ENCODE data around the gene SUN1. TPM values are rescaled to one million over a fixed set of nuclear protein-coding genes. Genes with fewer than 3 reads are reported as not detected.

Gene SUN1
- total and polyA plus RNA-seq, 5 donors = 86.9 to 163 (median 139) TPM

- whole genome bisulfite sequencing = 87% methylated on average over 19 of the region's 19 CpGs
- H3K9me3 ChIP-seq (ENCODE audit: control insufficient read depth, low read length) = no peaks in the 10 kb centered on the region
- H3K27ac ChIP-seq (ENCODE audit: low read length) = no peak overlapping the region
- no peaks in the 10 kb centered on the region for H3K4me1 ChIP-seq (ENCODE audit: control insufficient read depth, insufficient read depth, low read length)
- peak in 2 of 3 donors; percentile 32 to 62 for DNase-seq
- H3K27me3 ChIP-seq (ENCODE audit: control insufficient read depth, insufficient read depth) = no peaks in the 10 kb centered on the region
- no peak for ATAC-seq
- H3K4me3 ChIP-seq (ENCODE audit: low read length) = no peak overlapping the region
- intact Hi-C loops (cut with DNase I) = loop anchor here in 1 of 4 donors (10.0 kb wide), 1 partner anchor 154 kb away; no protein-coding TSS in a partner anchor
These were observed 78.7 kb downstream of the SUN1 start for GRCh38 chr7:910931-911431.

DNA sequence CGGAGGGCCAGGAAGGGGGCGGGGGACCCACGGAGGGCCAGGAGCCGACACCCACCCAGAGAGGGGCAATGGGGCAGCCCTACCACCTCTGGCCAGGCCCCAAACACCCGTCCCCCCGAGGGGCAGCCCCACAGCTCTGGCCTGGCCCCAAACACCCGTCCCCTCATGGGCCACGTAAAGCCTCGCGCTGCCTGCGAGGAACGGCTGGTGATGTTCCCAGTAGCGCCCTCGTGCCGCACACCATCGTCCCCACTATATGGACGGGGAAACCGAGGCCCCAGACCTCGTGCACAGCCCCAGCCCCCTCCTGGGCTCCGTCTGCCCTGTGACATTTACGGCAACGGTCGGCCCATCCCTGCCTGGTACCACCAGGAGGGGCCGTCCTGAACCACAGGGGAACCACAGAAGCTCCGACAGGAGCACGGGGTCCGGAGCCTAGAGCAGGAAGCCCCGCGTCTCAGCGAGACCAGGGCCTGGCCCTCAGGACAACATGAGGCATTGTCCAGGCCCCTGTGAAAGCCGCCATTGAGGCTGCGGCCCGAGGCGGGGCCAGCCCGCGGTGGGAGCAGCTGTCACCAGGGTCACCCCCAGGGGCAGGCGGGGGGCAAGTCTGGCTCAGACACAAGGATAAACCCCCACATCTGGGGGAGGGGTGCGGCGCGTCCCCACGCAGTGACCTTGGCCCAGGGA is 79.7 kb downstream of the SUN1 start:
- 86% methylated on average over 41 of the region's 41 CpGs for WGBS
- Histone ChIP-seq H3K9me3 (ENCODE audit: control insufficient read depth, low read length) (no peaks in the 10 kb centered on the region), H3K4me3 (ENCODE audit: low read length) (no peak overlapping the region), H3K4me1 (ENCODE audit: control insufficient read depth, insufficient read depth, low read length) (no peaks in the 10 kb centered on the region), H3K27me3 (ENCODE audit: control insufficient read depth, insufficient read depth) (no peaks in the 10 kb centered on the region), H3K27ac (ENCODE audit: low read length) (no peak overlapping the region)
- ATAC-seq (no peak), DNase-seq (peak in 2 of 3 donors; percentile 51 to 59)
- intact Hi-C loops (cut with DNase I) = loop anchor here in 1 of 4 donors (10.0 kb wide), 1 partner anchor 153 kb away; no protein-coding TSS in a partner anchor

- Histone ChIP-seq H3K27me3 (ENCODE audit: control insufficient read depth, insufficient read depth) (no peaks in the 10 kb centered on the region), H3K4me3 (ENCODE audit: low read length) (no peak overlapping the region), H3K27ac (ENCODE audit: low read length) (no peak overlapping the region), H3K4me1 (ENCODE audit: control insufficient read depth, insufficient read depth, low read length) (no peaks in the 10 kb centered on the region), H3K9me3 (ENCODE audit: control insufficient read depth, low read length) (no peaks in the 10 kb centered on the region)
- intact Hi-C loops (cut with DNase I) = loop anchor here in 1 of 4 donors (10.0 kb wide), 1 partner anchor 151 kb away; no protein-coding TSS in a partner anchor
- ATAC-seq (peak in 1 of 2 donors; percentile 23), DNase-seq (peak in 2 of 3 donors; percentile 35 to 61)
- WGBS = 71% methylated on average over 31 of the region's 31 CpGs
These were observed 81.7 kb downstream of the SUN1 start for GRCh38 chr7:913736-914520.

DNA sequence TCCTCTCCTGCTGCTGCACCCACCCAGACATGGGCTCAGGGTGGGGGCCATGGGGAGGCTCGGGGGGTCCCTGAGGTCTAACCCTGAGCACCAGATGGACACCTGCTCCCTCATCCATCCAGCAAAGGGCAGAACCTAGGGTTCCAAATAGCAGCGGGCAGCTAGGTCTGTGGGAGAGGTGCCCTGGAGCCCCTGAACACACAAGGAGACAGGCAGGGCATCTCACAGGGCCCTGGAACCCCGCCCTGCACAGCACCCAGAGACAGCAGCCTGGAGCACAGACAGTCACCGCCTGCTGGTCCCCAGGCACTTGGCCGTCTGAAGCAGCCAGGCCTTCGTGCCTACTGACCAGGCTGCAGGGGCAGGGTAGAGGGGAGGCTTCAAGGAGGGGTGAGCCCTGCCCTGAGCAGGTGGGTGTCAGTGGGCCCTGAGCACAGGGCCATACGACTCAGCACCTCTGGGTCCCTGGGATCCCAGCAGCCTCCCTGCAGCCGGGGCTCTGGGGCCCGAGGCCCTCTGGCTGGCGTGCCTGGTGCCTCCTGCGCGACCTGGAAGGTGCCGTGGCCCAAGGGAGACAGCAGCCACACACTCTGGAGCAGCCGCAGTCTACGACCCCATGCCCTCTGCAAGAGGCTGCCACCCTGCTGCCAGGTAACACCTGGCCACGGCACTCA is 82.4 kb downstream of the SUN1 start:
- Histone ChIP-seq H3K9me3 (ENCODE audit: control insufficient read depth, low read length) (no peaks in the 10 kb centered on the region), H3K27me3 (ENCODE audit: control insufficient read depth, insufficient read depth) (no peaks in the 10 kb centered on the region), H3K4me1 (ENCODE audit: control insufficient read depth, insufficient read depth, low read length) (no peaks in the 10 kb centered on the region), H3K4me3 (ENCODE audit: low read length) (no peak overlapping the region), H3K27ac (ENCODE audit: low read length) (no peak overlapping the region)
- WGBS = 93% methylated on average over 16 of the region's 16 CpGs
- DNase-seq = peak in 2 of 3 donors; percentile 38 to 46
- intact Hi-C loops (cut with DNase I) = loop anchor here in 1 of 4 donors (10.0 kb wide), 1 partner anchor 150 kb away; no protein-coding TSS in a partner anchor
- ATAC-seq = no peak

- H3K4me3 ChIP-seq (ENCODE audit: low read length) = no peak overlapping the region
- H3K27ac ChIP-seq (ENCODE audit: low read length) = no peak overlapping the region
- intact Hi-C loops (cut with DNase I) = loop anchor here in 1 of 4 donors (10.0 kb wide), 1 partner anchor 149 kb away; no protein-coding TSS in a partner anchor
- no peak for ATAC-seq
- WGBS = 88% methylated on average over 43 of the region's 43 CpGs
- H3K9me3 ChIP-seq (ENCODE audit: control insufficient read depth, low read length) = no peaks in the 10 kb centered on the region
- H3K4me1 ChIP-seq (ENCODE audit: control insufficient read depth, insufficient read depth, low read length) = no peaks in the 10 kb centered on the region
- H3K27me3 ChIP-seq (ENCODE audit: control insufficient read depth, insufficient read depth) = no peaks in the 10 kb centered on the region
- DNase-seq = peak; percentile 6 to 58 (median 22)
These were observed 83.3 kb downstream of the SUN1 start for GRCh38 chr7:915291-916218.

GRCh38 chr7:916291-916941 is 84.1 kb downstream of the SUN1 start:
- peak; percentile 17 to 70 (median 67) for DNase-seq
- no peak overlapping the region for H3K4me3 ChIP-seq (ENCODE audit: low read length)
- no peak overlapping the region for H3K27ac ChIP-seq (ENCODE audit: low read length)
- ATAC-seq = no peak
- no peaks in the 10 kb centered on the region for H3K27me3 ChIP-seq (ENCODE audit: control insufficient read depth, insufficient read depth)
- no peaks in the 10 kb centered on the region for H3K4me1 ChIP-seq (ENCODE audit: control insufficient read depth, insufficient read depth, low read length)
- 31% methylated on average over 17 of the region's 17 CpGs for WGBS
- H3K9me3 ChIP-seq (ENCODE audit: control insufficient read depth, low read length) = no peaks in the 10 kb centered on the region
- intact Hi-C loops (cut with DNase I) = loop anchor here in 1 of 4 donors (10.0 kb wide), 1 partner anchor 148 kb away; no protein-coding TSS in a partner anchor

DNA sequence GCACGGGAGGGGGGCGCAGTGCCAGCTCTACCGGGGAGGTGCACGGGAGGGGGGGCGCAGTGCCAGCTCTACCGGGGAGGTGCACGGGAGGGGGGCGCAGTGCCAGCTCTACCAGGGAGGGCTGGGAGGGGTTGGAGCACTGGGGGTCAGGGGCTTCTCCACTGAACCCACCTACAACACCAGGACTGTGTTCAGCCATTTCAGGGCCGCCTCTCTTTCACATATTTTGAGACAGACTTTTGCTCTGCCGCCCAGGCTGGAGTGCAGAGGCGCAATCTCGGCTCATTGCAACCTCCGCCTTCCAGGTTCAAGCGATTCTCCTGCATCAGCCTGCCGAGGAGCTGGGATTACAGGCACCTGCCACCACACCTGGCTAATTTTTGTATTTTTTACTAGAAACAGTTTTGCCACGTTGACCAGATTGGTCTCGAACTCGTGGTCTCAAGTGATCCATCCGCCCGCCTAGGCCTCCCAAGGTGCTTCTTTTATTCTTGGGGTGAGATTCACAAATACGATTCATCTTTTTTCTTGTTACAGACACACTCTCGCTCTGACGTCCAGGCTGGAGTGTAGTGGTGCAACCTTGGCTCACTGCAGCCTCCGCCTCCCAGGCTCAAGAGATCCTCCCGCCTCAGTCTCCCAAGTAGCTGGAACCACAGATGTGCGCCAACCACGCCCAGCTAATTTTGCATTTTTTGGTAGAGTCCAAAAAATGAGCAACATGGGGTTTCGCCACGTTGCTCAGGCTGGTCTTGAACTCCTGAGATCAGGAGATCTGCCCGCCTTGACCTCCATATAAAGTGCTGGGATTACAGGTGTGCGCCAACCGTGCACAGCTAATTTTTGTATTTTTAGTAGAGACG is 85.2 kb downstream of the SUN1 start:
- H3K4me1 ChIP-seq (ENCODE audit: control insufficient read depth, insufficient read depth, low read length) = no peaks in the 10 kb centered on the region
- ATAC-seq (no peak), DNase-seq (peak; percentile 2 to 33 (median 31))
- WGBS = 87% methylated on average over 29 of the region's 33 CpGs
- no peak overlapping the region for H3K27ac ChIP-seq (ENCODE audit: low read length)
- intact Hi-C loops (cut with DNase I) = loop anchor here in 1 of 4 donors (10.0 kb wide), 1 partner anchor 147 kb away; no protein-coding TSS in a partner anchor
- H3K9me3 ChIP-seq (ENCODE audit: control insufficient read depth, low read length) = no peaks in the 10 kb centered on the region
- H3K27me3 ChIP-seq (ENCODE audit: control insufficient read depth, insufficient read depth) = no peaks in the 10 kb centered on the region
- no peak overlapping the region for H3K4me3 ChIP-seq (ENCODE audit: low read length)

GRCh38 chr7:918118-918425 is 85.8 kb downstream of the SUN1 start:
- DNase-seq (peak in 2 of 3 donors; percentile 6 to 11), ATAC-seq (no peak)
- Histone ChIP-seq H3K27me3 (ENCODE audit: control insufficient read depth, insufficient read depth) (no peaks in the 10 kb centered on the region), H3K4me3 (ENCODE audit: low read length) (no peak overlapping the region), H3K27ac (ENCODE audit: low read length) (no peak overlapping the region), H3K9me3 (ENCODE audit: control insufficient read depth, low read length) (no peaks in the 10 kb centered on the region), H3K4me1 (ENCODE audit: control insufficient read depth, insufficient read depth, low read length) (no peaks in the 10 kb centered on the region)
- intact Hi-C loops (cut with DNase I) = loop anchor here in 1 of 4 donors (10.0 kb wide), 1 partner anchor 147 kb away; no protein-coding TSS in a partner anchor
- 96% methylated on average over 9 of the region's 9 CpGs for WGBS

Measured in right cardiac atrium (tissue), 5 donors.